Hematopoietic multipotent progenitor cell (in vitro differentiated cells): ENCODE results near the gene KCNJ11. TPM values are rescaled to one million over a fixed set of nuclear protein-coding genes. Genes with fewer than 3 reads are reported as not detected.
A peak's percentile ranks its signal among the peaks of the same experiment; 100 is the strongest.

Experiments
- DNase-seq, 3 donors: peaks; one replicate each; pipeline ENCODE4 v3.0.0-alpha.2; 2011 to 2015; ENCODE audit warnings: low read depth in 2 of 3, low spot score in 2 of 3
- total RNA-seq: library from RNA; depleted of rRNA; stranded (reverse); fragments of >200 nt; gene quantifications from one replicate; pipeline ENCODE4 v1.2.3, GENCODE V29; 2012

Gene KCNJ11
- total RNA-seq, 1 donor, result 1.1 TPM

- no peak for DNase-seq
Observed at GRCh38 chr11:17393472-17393871, 5.0 kb upstream of the KCNJ11 start.

- DNase-seq, result no peak
Observed at GRCh38 chr11:17392872-17393271, 4.4 kb upstream of the KCNJ11 start.

- DNase-seq, result no peak
Observed at GRCh38 chr11:17391493-17392355, 3.3 kb upstream of the KCNJ11 start.

GRCh38 chr11:17389957-17390649 lies 1.6 kb upstream of the KCNJ11 start:
- no peak for DNase-seq

- DNase-seq, result peak; percentile 68 to 76 (median 74)
Observed at GRCh38 chr11:17389211-17389956, 925 bp upstream of the KCNJ11 start.

GRCh38 chr11:17387811-17388210 lies 648 bp downstream of the KCNJ11 start:
- DNase-seq, result no peak

GRCh38 chr11:17387254-17387653 lies 1.2 kb downstream of the KCNJ11 start:
- no peak for DNase-seq

GRCh38 chr11:17386331-17387084 lies 2.0 kb downstream of the KCNJ11 start:
- peak in 2 of 3 donors; percentile 38 to 63 for DNase-seq

GRCh38 chr11:17385926-17386325 lies 2.5 kb downstream of the KCNJ11 start:
- no peak for DNase-seq

GRCh38 chr11:17385492-17385891 lies 3.0 kb downstream of the KCNJ11 start:
- no peak for DNase-seq

- DNase-seq, result peak; percentile 70 to 88 (median 81)
Observed at GRCh38 chr11:17384002-17384511, 4.4 kb downstream of the KCNJ11 start.

GRCh38 chr11:17383461-17383860 lies 5.0 kb downstream of the KCNJ11 start:
- DNase-seq, result peak in 1 of 3 donors; percentile 12

GRCh38 chr11:17382046-17382728 lies 6.3 kb downstream of the KCNJ11 start:
- no peak for DNase-seq

GRCh38 chr11:17381156-17381555 lies 7.3 kb downstream of the KCNJ11 start:
- no peak for DNase-seq

GRCh38 chr11:17379383-17380180 lies 8.9 kb downstream of the KCNJ11 start:
- no peak for DNase-seq

- DNase-seq, result no peak
Observed at GRCh38 chr11:17378655-17379054, 9.8 kb downstream of the KCNJ11 start.

- DNase-seq, result no peak
Observed at GRCh38 chr11:17376493-17376892, 12.0 kb downstream of the KCNJ11 start.

- no peak for DNase-seq
Observed at GRCh38 chr11:17375547-17375946, 12.9 kb downstream of the KCNJ11 start.

- peak in 1 of 3 donors; percentile 43 for DNase-seq
Observed at GRCh38 chr11:17371614-17372013, 16.8 kb downstream of the KCNJ11 start.
